ENCODE results near the gene CDC42BPA.

DNA sequence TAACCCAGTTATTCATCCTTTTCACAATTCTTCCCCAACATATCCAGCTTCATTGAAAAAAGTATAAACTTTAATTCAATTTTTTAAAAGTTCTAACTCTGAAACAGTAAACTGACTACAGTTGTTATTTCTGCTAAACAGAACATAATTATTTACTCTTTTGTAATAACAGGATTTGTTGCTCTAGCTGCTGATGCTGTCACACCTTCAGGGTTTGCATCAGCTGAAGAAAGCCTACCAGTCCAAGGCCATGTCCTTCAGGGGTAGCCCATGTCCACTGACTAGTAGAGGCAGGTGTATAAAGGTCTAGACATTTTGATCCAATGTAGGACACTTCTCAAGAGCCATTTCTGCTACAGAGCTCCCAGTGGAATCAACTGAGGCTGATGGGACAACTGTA is 107.7 kb downstream of the CDC42BPA start:
- TF ChIP-seq ZNF512 (CRISPR knock-in tag; IDR thresholded peaks at IDR 0.05) (no peak), MAX (IDR thresholded peaks at IDR 0.05) (no peak), CEBPZ (IDR thresholded peaks at IDR 0.05; ENCODE audit: low read length) (no peak), PAF1 (CRISPR knock-in tag; IDR thresholded peaks at IDR 0.05) (no peak), KDM4B (CRISPR knock-in tag; IDR thresholded peaks at IDR 0.05) (no peak), BCLAF1 (IDR thresholded peaks at IDR 0.05) (no peak), TAF1 (CRISPR knock-in tag; IDR thresholded peaks at IDR 0.05) (no peak), ZNF253 (CRISPR knock-in tag; IDR thresholded peaks at IDR 0.05; ENCODE audit: borderline replicate concordance) (no peak), TEAD2 (CRISPR knock-in tag; IDR thresholded peaks at IDR 0.05) (no peak), USF2 (IDR thresholded peaks at IDR 0.05; ENCODE audit: low read depth, low read length) (no peak), USF2 (CRISPR knock-in tag; IDR thresholded peaks at IDR 0.05; ENCODE audit: borderline replicate concordance) (no peak)
- TF ChIP-seq, protein P1, sequence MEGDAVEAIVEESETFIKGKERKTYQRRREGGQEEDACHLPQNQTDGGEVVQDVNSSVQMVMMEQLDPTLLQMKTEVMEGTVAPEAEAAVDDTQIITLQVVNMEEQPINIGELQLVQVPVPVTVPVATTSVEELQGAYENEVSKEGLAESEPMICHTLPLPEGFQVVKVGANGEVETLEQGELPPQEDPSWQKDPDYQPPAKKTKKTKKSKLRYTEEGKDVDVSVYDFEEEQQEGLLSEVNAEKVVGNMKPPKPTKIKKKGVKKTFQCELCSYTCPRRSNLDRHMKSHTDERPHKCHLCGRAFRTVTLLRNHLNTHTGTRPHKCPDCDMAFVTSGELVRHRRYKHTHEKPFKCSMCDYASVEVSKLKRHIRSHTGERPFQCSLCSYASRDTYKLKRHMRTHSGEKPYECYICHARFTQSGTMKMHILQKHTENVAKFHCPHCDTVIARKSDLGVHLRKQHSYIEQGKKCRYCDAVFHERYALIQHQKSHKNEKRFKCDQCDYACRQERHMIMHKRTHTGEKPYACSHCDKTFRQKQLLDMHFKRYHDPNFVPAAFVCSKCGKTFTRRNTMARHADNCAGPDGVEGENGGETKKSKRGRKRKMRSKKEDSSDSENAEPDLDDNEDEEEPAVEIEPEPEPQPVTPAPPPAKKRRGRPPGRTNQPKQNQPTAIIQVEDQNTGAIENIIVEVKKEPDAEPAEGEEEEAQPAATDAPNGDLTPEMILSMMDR (CRISPR knock-in tag; IDR thresholded peaks at IDR 0.05): no peak
- TF ChIP-seq, protein P2, sequence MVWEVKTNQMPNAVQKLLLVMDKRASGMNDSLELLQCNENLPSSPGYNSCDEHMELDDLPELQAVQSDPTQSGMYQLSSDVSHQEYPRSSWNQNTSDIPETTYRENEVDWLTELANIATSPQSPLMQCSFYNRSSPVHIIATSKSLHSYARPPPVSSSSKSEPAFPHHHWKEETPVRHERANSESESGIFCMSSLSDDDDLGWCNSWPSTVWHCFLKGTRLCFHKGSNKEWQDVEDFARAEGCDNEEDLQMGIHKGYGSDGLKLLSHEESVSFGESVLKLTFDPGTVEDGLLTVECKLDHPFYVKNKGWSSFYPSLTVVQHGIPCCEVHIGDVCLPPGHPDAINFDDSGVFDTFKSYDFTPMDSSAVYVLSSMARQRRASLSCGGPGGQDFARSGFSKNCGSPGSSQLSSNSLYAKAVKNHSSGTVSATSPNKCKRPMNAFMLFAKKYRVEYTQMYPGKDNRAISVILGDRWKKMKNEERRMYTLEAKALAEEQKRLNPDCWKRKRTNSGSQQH (CRISPR knock-in tag; IDR thresholded peaks at IDR 0.05; ENCODE audit: low read depth): no peak
- TF ChIP-seq, protein P3, sequence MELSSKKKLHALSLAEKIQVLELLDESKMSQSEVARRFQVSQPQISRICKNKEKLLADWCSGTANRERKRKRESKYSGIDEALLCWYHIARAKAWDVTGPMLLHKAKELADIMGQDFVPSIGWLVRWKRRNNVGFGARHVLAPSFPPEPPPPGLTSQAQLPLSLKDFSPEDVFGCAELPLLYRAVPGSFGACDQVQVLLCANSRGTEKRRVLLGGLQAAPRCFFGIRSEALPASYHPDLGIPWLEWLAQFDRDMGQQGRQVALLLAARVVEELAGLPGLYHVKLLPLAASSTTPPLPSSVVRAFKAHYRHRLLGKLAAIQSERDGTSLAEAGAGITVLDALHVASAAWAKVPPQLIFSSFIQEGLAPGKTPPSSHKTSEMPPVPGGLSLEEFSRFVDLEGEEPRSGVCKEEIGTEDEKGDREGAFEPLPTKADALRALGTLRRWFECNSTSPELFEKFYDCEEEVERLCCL (CRISPR knock-in tag; IDR thresholded peaks at IDR 0.05; ENCODE audit: borderline replicate concordance): no peak
